GM19351 (cell line): ENCODE results near the gene SLIT3.

Source experiments
- ATAC-seq: cut with Tn5 transposase; IDR thresholded peaks from one replicate; pipeline ENCODE4 v1.9.1; 2021; ENCODE audit warnings: mild to moderate bottlenecking, moderate library complexity; ENCODE audit not compliant: unreplicated experiment

The SLIT3 gene

DNA sequence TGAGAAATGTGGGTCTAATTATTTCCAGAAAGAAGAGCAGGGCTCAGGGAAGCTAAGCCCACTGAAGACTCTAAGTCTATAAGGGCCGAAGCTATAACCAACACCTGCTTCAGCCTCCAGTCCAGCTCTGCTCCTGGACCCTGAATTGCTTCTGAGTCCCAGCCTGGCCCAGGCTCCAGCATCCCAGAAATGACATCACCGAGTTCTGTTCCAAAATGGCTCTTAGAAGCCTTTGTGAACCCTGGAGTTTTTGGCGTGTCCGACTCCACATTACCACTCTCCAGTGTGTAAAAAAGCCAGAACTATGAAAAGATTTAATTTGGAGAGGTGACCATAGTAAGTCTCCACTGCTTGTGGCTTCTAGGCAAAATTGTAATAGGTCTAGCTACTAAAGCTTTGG, 289.9 kb downstream of the SLIT3 start:
- no peak for ATAC-seq

DNA sequence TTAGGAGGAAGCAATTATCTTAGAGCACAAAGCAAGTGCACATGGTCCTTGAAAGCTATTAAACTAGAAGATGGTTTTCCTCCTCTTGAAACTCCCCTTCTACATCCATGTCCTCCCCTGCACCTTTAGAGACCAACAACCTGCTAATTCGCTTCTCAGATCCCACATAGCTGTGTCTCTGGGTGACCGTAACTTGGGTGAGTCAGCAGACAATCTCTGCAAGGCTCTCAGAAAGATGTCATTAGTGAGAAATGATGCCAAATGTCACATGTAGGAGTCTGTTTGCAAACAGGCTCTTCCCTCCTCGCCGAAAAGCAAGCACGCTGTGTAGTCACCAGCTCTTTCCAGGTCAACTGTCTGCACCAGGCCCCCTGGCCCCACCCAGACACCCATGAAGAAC, 291.8 kb downstream of the SLIT3 start:
- ATAC-seq: no peak

DNA sequence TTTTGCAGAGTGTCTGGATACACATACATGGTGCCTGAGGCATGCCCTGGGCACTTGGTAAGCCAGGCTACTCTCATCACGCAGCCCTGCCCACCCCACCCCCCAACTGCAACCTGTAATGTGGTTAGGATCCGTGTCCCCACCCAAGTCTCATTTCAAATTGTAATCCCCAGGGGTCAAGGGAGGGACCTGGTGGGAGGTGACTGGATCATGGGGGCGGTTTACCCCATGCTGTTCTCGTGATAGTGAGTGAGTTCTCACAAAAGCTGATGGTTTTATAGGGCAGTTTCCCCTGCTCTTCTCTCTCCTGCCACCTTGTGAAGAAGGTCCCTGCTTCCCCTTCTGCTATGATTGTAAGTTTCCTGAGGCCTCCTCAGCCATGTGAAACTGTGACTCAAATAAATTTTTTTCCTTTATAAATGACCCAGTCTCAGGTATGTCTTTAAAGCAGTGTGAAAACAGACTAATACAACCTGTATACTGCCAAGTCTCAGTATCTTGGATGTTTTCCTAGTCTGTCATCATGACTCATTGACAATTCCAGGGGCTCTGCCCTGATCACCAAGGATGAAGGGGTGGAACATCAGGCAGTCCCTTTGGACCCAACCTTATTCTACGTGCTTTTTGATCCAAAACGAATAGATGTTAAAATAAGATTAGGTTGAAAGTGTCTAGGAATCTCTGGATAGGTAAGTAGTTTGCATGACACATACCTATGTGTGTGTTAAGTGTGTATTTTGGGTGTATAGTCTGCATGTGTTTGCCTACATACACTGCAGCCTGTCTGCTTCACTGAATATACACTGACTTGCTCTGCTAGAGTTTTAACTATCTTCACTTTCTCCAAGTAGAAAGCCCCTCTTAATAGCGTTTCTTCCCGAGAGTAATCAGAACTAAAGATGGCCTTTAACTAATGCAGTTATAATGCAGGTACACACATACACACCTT, 293.8 kb downstream of the SLIT3 start:
- ATAC-seq: no peak

DNA sequence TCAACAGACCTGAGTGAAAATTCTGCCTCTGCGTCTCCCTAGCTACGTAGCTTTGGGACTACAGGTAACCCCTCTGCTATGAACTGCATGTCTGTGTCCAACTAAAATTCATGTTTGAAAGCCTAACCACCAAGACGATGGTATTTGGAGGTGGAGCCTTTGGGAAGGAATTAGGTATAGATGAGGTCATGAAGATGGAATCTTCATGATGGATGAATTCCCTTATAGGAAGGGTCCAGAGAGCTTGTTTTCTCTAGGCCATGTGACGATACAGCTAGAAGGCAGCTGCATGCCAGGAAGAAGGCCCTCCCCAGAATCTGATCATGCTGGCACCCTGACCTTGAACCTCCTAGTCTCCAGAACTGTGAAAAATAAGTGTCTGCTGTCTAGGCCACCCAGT, 296.4 kb downstream of the SLIT3 start:
- ATAC-seq: no peak

DNA sequence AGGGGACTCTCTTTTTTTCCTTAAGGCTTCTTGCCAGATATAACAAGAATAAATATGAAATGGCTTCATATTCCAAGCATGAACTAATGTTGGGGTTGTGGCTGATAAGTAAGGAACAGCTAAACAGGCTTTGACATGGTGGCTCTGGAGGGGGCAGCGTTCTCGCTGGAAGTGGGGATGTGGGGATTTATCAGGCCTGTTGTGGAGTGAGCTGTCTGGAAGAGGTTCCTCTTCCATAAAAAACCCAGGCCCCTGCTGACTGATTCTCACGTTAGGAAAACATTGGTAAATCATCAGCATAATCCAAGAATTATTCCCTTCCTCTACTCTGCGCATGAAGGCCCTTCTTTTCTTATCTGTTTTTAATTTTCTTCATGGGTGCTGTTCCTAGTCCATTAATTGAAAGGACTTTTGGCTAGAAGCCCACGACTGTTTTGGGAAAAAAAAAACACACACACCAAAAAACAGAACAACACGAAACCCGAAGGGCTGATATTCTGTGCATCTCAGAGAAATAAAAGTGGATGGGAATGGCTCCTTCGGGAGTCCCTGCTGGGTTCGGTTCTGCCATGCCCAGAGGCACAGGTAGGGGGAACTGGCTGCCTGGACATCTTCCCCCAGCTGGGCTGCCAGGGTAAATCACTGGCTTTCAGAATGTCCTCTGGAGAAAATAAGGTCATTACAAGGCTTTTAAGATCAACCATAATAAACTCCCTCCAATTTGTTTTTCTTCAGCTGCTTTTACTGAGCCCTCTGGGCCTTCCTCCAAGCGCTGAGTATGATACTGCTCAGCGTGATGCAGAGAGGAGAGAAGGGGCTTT, 297.0 kb downstream of the SLIT3 start:
- ATAC-seq: no peak

DNA sequence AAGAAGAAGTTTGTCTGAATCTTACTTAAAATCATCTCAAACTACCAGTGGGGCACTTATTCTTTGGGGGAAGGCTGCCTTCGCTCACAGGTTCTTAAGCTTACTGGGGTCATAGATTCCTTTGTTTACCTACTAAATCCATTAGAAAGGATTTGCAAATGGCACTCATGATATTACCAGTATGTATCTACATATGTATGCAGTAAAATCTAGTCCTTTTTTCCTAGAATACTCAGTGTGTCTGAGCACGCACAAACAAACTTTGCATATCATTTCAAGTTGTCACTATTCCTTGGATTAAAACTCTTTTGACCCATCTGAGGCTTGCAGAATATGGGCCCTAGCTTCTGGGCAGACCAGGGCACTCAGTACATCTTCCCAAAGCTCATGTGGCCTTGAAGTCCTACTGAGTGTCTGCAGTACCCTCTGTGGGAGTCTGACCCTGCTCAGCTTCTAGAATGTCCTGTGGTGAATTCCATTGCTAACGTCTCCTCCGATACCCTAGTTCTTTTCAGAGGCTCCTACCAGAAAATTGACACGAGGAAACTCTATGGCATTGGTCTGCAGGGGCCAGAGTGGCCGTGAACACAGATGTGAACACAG, 297.9 kb downstream of the SLIT3 start:
- no peak for ATAC-seq

DNA sequence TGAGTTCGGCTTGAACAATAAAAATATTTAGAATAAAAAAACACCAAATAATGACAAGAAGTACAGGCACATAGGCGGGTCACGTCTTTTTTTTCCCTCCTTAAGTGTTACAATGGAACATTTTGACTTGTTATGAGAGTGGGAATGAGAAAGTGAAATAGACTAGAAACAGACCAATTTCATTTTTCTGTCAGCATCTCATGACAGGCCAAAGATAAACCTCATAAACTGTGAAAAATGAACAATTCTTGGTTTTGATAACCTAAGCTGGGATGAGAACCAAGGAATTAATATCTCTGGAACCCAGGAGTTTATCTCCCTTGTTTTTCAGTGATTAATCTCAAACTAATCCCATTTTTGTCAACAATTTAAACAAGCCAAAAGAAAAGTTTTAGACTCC, 299.5 kb downstream of the SLIT3 start:
- no peak for ATAC-seq

DNA sequence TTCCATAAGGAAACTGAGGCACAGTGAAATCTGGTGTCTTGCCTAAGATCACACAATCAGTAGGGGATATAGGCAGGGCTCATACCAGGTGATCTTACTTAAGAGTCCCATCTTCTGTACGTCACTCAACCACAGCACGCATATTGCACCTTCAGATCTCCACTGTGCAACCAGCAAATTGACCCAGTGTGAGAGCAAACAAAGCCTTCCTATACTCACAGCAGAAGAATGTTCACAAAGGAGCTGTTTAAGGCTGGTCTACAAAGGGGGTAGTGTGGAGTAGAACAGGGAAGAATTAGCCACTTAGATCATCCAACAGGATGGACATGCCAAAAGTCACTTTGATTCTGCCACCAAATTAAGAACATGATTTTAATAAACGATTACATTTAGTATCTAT, 305.9 kb downstream of the SLIT3 start:
- ATAC-seq: no peak

DNA sequence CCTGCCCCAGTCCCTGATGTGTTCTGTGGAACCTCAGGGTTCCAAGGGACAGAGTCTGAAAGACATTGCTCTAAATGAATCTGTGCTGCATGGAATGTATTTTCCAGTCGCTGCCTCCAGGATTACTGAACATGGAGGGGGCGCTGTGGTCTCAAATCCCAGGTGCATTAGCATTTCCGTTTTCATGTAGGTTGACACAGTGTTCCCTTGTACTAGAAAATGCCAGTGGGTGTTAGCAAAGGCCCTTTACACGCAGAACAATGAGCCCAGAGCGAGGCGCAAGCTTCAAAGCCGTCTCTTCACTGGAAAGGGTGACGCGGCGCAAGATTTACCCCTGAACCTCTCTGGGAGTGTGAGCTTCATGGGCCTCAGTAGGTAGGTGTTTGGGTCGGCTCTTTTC, 308.3 kb downstream of the SLIT3 start:
- no peak for ATAC-seq

DNA sequence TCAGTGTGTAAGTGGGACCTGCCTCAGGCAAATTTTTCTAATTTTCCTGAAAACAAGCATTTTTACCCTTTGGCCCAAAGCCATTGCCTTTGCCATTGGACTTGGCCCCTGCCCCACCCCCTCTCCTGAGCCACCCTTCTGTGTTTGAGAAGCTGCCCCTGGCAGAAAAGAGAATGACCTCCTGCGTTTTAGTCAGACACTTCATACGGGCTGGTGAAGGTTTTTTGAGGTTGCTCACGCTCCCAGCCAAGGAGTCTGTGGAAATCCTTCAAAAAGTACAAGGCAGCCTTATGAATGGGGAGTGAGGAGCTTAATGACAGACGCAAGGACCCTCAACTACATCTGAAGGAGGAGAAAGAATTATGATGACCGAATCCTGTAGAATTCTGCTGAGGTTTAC, 308.9 kb downstream of the SLIT3 start:
- no peak for ATAC-seq

DNA sequence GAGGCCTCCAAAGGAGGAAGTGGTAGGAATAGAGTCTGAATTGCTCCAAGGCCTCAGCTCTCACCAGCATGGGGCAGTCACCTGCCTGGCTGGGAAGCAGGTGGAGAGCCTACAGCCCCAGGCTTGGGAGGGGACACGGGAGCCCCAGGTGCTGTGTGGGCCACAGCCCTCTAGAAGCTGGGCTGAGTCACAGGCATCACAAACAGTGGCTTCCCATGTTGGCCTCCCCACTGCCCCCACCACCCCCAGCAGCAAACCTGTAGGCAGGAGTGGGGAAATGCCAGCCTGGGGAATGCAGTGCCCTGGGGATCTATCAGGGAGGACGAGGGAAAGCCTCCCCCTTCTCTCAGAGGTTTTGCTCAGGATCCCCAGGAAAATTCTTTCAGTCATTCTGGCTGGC, 309.6 kb downstream of the SLIT3 start:
- no peak for ATAC-seq

DNA sequence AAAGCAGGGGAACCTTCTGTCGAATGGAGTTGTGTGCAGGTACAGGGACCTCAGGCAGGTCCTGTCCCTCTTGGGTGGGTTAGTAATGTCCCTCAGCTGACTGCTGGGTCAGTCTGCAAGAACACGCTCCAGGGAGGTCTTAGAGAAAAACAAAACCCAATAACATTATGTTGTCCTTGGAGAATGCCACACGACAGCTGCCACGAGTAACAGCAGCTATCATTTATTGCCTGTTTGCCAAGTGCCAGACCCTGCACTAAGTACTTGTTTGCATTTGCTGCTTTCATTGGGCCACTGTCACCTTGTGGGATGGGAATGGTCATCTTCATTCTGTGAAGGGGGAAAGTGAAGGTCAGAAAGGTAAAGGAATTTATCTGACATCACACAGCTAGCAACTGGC, 310.3 kb downstream of the SLIT3 start:
- no peak for ATAC-seq

DNA sequence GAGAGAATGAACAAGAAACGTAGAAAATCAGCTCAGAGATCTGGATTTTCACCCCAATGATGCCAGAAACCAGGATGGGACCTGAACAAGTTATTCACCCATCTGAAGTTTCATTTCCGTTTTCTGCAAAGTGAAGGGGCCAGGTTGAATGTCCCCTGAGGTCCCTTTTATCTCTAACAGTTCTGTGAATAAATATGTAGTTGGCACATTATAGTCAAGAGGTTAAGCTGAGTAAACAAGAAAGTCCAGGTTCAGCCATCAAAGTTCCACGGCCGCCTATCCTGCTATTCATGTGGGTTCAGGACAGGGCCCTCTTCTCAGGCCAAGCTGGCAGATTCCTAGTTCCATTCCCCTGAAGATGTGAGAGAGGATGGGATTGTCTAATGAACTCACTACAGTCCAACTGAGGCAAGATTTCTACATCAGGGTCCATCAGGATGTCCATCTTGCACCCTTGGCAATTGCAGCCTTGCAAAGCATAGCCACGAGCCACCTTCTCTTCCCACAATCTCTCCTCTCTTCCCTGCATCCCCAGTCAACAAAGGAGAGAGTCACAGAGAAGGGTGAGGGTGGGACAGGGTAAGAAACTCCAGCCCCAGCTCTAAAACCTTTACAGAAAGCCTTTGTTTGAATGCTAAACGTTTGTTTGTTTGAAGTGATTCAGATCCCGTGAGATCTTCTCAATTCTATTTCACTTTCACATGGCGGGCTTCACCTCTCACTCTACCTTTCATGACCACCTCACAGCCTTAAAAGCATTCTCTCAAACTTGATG, 311.0 kb downstream of the SLIT3 start:
- ATAC-seq: no peak

DNA sequence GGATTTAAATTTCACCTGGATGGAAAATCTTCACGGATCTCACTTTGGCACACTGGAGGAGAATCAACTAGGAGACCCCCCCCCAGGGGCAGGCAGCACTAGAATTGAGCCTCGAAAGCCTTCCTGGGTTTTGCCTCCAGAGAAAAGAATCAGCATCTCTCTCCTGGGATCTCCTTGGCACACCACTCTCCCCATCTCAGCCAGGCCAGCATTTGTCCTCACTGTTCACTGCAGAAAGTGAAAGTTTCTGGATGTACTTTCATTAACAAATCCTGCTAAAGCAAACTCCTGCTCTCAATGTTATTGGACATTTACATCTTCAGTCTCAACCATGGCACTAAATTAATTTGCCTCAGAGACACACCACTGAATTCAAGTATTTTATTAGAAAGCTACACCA, 312.2 kb downstream of the SLIT3 start:
- no peak for ATAC-seq

DNA sequence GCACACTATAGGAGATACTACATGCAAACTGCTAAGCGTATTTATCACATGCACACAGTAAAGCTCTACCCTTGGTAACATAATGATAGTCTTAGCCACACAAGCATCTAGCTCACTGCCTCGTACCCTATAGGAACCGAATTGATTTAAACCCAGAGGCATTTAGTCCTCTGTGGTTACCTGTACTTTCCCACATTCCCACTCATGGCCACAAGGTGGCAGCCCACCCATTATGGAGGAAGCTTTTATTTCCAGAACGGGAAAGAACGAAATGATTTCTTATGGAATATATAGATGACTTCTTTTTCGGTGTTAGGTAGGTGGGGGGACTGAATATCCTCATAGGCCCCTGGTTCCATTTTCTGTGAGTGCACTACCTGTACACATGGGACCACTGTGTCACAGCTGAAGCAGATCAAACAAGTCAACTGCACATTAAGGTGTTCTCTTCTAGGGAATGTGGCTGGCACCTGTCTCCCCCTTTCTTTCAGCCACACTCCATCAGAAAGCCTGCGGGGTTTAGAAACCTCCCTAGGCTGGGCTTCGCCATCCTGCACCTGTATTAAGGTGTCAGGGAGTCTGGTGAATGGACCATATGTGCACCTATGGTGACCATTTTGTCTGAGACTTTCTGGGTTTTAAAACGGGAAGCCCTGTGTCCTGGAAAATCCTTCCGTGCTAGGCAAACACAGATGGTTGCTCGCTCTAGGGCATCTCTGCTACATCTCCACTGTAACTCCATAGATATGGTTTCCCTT, 313.2 kb downstream of the SLIT3 start:
- ATAC-seq: peak; percentile 79

DNA sequence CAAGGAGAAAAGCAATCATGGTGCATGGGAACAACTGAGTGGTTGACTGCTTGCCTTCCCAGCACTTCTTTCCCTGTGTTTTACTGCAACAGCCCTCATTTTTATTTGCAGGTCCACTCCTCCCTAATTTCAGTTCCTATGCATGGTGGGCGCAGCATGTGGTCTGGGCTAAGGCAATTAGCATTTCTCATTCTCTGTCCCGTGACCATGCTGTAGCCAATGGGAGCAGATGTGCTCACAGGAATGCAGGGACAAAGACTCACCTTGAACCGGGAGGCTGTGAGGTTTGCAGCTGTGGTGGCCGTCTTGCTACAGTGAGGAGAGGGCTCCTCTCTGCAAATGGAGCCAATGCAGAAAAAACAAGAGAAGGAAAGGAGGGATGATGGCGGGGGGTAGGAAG, 315.5 kb downstream of the SLIT3 start:
- ATAC-seq: no peak

DNA sequence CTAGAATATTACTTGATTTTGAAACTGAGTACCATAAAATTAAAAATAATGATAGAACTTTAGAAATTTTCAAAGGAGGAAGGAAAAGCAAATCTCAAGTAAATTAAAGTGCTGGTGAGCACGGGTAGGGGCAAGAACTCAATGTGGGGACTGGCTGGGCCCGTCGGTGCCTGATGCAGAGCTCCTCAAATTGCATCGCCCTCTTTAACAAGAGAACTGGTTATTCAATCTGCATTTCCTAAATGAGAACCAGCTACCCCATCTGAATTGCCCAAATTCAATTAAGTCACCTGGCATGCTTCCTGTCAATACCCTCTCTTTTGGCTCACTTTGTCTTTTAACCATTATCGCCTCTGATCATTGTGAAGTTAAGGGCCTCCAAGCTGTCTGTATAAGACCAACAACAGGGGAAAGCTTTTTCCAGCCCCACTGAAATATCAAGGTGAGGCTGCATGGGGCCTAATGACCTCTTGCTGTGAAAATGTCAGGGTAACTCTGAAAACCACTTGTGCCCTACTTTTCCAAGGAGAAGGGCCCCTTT, 316.7 kb downstream of the SLIT3 start:
- no peak for ATAC-seq

DNA sequence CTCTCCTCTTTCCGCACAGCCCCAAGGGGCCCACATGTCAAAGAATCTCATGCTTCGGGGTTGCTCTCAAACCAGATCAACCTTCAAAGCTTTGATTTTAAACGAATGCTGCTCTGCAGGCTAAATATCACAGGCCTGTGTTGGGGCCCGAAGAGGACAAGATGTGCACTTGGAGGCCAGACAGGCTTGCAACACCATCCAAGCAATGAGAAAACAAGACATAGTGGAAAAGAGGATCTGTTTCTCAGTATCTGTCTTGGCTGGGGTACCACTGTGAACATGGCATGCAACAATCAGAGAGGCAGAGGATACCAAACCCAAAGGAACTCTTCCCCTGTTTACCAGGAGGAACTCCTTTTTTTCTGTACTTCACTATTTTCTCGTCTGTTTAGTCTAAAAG, 321.8 kb downstream of the SLIT3 start:
- ATAC-seq: no peak

DNA sequence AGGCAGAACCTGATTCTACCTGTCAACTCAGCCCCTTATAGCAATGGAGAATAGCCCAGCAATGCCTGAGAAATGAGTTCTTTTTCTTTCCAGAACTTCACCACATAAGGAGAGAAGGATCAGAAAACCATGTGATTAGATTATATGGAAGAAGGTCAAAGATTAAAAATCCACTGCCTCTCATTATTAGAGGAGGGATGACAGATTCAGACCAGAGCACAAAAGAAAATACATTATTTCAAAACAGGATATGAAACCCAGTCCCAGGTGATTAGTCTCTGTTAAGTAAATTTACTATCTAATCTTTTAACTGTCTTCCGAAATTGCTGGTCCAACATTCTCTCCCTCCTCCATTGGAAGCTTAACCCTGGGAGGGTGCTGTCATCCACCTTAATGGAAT, 322.4 kb downstream of the SLIT3 start:
- no peak for ATAC-seq

DNA sequence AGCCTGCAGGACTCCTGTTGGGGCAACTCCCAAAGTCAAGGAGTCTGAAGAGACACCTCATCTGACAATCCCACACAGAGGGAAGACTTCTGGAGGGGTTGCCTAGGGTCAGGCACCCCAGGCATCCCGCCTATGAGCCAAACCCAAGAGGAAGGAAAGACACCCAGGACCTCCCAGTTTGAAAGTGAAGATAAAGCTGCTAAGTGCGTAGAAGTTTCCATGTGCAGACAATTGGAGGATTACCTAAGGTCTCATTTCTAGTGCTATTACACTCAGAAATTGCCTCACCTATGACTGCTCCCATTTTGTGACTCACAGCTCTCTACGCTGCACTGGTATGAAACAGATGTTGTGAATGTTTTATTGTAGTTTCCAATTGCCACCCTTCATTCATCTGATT, 322.9 kb downstream of the SLIT3 start:
- ATAC-seq: no peak
